Cardiac septum (tissue), 1 donor: ENCODE results near the gene ZNF827. TPM values are rescaled to one million over a fixed set of nuclear protein-coding genes. Genes with fewer than 3 reads are reported as not detected.

Source experiments
- DNase-seq: peaks from one replicate; pipeline ENCODE4 v3.0.0-alpha.2; 2020; ENCODE audit warnings: low spot score
- intact Hi-C: fragments of 100-400 bp; cut with DNase I; formaldehyde crosslinking; loops from one replicate; pipeline ENCODE4 v1.14.0; 2022
- total RNA-seq: library from RNA; stranded (reverse); fragmentation: NEBNext Ultra II Directional; extraction: Animal tissue kit (Norgen Biotek cat#: 25700); gene quantifications from one replicate; pipeline ENCODE4 v1.2.1, GENCODE V29; 2021
- donor health status: DM: no; HTN: no; CAD: no.

Gene ZNF827
- total RNA-seq, 1 donor from 2014 or later = 28.3 TPM

DNA sequence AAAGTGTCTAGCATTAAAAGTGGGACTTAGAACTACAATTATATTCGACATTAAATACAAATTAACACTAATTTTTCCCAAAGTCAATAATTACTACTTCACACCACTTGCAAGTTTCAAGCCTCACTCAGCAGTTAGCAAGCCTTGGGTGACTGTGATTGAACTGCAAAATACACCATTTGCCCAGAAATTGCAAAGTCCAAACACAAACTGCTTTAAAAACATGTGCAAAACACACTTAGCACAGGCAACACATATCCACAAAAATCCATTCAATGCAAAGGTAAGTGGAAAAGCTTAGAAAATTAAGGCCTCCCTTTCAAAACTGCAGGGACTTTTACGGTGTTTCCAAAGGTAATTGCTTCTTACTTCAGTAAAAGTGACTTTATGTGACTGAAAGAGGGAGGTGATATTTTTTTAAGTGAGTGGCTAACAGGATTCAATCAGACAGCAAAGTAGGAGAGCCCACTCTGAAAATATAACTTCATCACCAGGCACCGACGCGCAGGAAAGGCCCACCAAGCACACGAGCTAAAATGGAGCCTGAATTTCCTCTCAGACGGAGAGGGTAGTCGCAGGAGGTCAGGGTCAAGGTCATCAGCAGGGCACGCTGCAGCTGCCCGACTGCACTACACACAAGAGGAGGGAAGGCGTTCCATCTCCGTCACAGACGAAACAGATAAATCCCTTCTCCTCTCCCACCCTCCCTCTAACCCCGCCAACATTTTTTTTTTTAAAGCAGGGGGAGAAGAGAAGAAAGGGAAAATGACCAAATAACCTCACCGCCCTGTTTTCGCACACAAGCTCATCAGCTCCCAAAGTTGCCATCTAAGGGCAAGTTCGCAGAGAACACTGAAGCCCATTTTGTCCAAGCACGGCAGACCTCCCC is 3.1 kb downstream of the ZNF827 start:
- intact Hi-C loops = loop anchor here (2.0 to 10.0 kb wide), 3 partner anchors 48 to 761 kb away; no protein-coding TSS in a partner anchor
- DNase-seq = no peak

GRCh38 chr4:145934434-145935047 is 4.1 kb downstream of the ZNF827 start:
- intact Hi-C loops = loop anchor here (5.0 to 10.0 kb wide), 2 partner anchors 47 to 760 kb away; no protein-coding TSS in a partner anchor
- DNase-seq = no peak

GRCh38 chr4:145933134-145933533 is 5.5 kb downstream of the ZNF827 start:
- no peak for DNase-seq
- intact Hi-C loops = loop anchor here (10.0 kb wide), 1 partner anchor 758 kb away; no protein-coding TSS in a partner anchor

GRCh38 chr4:145931403-145931802 is 7.2 kb downstream of the ZNF827 start:
- intact Hi-C loops = loop anchor here (10.0 kb wide), 1 partner anchor 757 kb away; no protein-coding TSS in a partner anchor
- no peak for DNase-seq

DNA sequence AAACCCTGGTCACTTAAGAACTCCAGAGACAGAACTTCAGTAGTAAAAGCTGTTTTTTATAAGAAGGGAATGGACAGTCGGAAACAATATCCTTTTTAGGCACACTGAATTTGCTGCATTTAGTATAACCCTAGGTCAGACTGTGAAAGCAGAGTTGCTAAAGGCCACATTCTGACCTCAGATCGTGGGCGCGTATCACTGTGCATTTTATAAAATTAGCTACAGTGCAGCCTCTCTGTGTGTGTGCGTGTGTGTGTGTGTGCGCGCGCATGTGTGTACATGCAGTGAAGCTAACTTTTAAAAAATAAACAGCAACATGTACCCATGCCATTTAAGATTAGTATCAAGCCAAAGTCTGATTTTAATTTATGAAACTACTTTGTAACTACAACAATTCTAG is 8.0 kb downstream of the ZNF827 start:
- intact Hi-C loops = loop anchor here (10.0 kb wide), 1 partner anchor 756 kb away; no protein-coding TSS in a partner anchor

GRCh38 chr4:145929415-145930178 is 9.0 kb downstream of the ZNF827 start:
- DNase-seq = no peak
- intact Hi-C loops = loop anchor here (10.0 kb wide), 1 partner anchor 755 kb away; no protein-coding TSS in a partner anchor

More for the DNA sequence above, 8.0 kb downstream of the ZNF827 start:
- DNase-seq = no peak

DNA sequence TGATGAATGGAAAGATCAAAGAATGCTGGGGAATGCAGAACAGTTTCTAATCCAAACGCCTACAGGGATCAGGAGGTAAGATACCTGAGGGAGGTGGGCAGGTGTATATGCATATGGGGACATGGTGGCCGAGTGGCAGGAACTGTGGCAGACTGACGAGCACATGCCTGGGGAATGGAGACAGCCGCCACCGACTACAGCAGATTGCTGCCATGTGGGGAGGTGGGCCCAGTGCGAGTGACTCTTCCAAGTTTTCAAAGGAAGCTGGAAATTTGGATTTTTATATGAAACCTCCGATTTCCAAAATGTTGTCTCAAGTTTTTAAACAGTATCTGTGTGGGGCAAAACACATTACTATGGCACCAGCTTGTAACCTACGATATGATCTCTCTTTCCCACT is 9.9 kb downstream of the ZNF827 start:
- intact Hi-C loops = no loop called here
- no peak for DNase-seq

GRCh38 chr4:145927030-145927429 is 11.6 kb downstream of the ZNF827 start:
- no peak for DNase-seq
- intact Hi-C loops = no loop called here

DNA sequence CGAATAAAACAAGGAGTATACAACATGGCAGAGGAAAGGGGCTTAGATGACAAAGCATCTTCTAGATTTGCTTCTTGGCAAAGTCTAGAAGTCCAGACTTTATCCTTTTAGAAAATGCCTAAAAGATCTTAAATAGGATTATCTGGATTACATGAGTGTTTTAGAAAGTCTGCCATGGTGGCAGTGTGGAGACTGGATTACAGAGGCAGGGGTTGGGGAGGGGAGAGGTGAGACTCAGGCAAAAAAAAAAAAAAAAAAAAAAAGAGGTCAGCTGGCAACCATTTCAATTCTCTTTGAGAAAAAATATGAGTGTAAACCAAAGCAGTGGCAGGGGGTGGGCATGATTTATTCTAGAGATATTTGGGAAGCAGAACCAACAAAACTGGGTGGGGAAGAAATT is 17.4 kb downstream of the ZNF827 start:
- no peak for DNase-seq
- intact Hi-C loops = no loop called here

GRCh38 chr4:145920205-145920604 is 18.4 kb downstream of the ZNF827 start:
- no peak for DNase-seq
- intact Hi-C loops = no loop called here

- intact Hi-C loops = no loop called here
- DNase-seq = no peak
Observed at GRCh38 chr4:145912376-145912775, 26.2 kb downstream of the ZNF827 start.

GRCh38 chr4:145909773-145910172 is 28.9 kb downstream of the ZNF827 start:
- intact Hi-C loops = no loop called here
- DNase-seq = peak; percentile 66

DNA sequence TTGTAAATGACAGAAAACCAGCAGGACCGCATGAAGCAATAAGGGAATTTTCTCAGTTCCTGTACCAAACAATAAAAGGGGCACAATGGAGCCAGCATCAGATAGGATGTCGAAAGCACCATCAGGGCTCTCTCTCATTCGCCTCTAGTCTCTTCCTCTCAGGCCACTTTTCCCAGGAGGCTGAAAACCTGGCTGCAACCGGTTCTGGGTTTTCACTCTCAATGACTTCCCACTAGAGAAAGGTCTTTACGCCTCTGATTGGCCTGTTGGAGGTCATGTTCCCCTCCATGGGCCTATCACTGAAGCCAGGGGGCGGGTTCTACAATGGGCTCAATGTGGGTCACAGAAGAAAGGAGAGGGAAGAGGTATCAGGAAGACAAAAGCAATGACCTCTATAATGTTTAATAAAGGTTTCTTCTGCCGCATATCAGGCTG is 29.3 kb downstream of the ZNF827 start:
- intact Hi-C loops = no loop called here
- DNase-seq = peak; percentile 83

GRCh38 chr4:145907812-145908211 is 30.8 kb downstream of the ZNF827 start:
- intact Hi-C loops = no loop called here

GRCh38 chr4:145907390-145907789 is 31.2 kb downstream of the ZNF827 start:
- intact Hi-C loops = no loop called here
- DNase-seq = no peak

More at GRCh38 chr4:145907812-145908211, 30.8 kb downstream of the ZNF827 start:
- DNase-seq = no peak

DNA sequence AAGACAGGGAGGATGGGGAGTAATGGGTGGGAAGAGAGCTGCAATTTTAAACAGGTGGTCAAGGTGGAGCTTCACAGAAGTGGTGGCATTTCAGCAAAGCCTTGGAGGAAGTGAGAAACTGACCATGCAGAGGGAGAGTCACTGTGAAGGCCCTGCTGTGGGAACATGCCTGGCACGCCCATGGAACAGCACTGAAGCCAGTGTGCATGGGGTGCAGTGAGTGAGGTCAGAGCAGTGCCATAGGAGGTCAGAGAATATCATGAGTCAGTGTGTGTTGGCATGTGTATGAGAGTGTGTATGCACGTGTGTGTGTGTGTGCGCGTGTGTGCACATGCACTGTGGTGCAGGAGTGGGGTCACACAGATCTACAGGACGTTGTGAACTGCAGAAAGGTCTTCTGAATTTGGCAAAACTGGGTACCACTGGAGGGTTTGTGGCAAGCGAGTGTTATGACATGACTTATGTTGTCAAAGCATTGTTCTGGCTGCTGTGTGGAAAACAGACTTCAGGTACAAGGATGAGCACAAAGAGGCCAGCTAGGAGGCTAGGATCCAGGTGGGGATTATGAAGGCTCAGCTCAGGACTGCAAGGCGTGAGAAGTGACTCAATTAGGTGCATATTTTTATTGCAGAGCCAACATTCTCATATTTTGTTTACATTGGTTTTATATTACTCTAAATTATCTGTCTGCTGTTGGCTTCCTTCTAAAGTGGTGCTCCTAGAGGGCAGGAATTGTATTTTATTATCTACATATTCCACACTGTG is 34.0 kb downstream of the ZNF827 start:
- no peak for DNase-seq
- intact Hi-C loops = no loop called here

DNA sequence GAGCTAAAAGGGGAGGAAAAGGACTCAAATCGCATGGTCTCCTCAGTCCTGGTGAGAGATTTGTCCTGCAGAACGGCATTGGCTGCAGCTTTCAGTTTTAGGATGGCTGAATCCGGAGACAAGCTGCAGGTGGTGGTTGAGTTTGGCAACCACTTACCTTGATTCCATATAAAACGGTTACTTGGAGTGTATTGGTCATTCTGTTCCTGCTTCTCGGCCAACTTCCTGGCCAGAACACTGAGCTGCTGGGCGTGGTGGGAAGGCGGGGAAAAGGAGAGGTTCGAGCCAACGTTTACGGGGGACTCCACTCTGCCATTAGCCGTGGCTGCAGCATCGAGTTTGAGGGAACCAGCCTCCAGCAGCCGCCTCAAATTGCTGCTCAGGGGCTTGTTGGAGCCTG is 36.1 kb downstream of the ZNF827 start:
- no peak for DNase-seq
- intact Hi-C loops = no loop called here

DNA sequence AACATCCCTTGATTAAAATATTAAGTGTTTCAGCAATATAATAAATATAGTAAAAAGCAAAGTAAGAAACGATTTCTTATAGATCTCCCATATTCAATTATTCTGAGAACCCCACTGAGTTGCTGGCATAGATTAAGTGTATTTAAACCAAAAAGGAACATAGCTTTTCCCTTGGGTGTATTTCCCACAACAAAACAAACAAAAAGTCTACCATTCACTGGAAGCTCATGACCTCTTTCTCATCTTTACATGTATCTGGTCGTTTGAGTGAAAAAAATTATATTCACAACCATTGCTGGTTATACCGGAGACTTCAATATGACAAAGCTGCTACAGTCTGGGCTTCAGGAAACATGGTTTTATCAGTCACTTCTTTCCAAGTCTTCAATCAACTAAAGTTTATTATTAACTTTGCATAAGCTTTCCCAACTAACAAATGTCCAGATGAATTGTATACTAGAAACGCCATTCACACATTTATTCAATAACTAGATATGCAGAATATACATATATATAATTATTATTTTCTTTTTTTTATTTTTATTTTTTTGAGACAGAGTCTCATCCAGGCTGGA is 38.6 kb downstream of the ZNF827 start:
- intact Hi-C loops = no loop called here
- DNase-seq = no peak
